Stimulated activated CD4-positive, alpha-beta T cell treated with anti-CD3 and anti-CD28 coated beads, Interleukin-12 subunit alpha, Interleukin-12 subunit beta, amount 100 ng/mL, for 4 hours (primary cell): ENCODE data around the gene EVI5L.

ENCODE experiments used
- DNase-seq: peaks from one replicate; pipeline ENCODE4 v3.0.0-alpha.2; 2020

The EVI5L gene

DNA sequence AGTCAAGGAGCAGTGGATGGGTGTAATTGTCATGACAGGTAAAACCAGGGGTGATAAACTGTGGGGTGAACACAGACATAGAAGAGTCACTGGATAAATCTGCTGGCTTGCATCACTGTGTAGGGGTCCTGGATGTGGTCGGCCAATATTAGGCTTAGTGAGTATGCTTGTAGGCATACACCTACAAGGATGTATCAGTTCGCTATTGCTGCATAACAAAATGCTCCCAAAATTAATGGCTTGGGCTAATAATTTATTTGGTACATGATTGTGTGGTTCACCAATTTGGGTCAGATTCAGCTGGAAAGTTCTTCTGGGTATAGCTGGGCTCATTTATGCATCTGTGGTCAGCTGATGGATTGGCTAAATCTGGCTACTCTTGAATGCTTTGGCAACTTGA, 11.2 kb upstream of the EVI5L start:
- DNase-seq = no peak

GRCh38 chr19:7819337-7819736, 10.7 kb upstream of the EVI5L start:
- DNase-seq = no peak

DNA sequence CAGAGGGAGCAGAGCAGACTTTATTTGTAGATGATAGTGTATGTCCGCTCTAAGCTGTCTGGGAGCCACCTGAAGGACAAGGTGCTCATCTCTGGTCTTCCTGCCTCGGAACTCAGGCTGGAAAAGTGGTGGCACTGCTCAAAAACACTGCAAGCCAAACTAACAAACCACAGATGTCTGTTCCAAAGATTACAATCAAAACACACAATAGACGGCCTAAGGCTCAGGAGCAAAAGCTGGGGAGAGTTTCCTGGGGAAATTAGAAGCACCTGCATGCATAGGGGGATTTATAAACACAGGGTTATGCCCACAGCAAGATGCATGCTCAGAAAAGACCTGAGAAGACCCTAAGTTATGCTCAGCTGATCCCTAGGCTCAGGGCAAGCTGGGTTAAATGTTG, 9.4 kb upstream of the EVI5L start:
- DNase-seq = no peak

DNA sequence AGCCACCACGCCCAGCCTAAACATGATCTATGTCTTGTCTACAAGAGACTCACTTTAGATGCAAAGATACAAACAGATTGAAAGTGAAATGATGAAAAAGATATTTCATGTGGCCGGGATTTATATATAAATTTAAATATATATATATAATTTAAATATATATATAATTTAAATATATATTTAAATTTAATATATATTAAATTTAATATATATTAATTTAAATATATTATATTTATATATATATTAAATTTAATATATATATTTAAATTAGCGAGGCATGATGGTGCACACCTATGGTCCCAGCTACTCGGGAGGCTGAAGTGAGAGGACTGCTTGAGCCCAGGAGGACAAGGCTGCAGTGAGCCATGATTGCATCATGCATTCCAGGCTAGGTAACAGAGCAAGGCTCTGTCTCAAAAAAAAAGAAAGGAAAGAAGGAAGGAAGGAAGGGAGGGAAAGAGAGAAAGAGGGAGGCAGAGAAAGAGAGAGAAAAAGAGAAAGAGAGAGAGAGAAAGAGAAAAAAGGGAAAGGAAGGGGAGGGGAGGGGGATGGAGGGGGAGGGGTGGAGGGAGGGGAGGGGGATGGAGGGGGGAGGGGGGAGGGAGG, 7.0 kb upstream of the EVI5L start:
- no peak for DNase-seq

DNA sequence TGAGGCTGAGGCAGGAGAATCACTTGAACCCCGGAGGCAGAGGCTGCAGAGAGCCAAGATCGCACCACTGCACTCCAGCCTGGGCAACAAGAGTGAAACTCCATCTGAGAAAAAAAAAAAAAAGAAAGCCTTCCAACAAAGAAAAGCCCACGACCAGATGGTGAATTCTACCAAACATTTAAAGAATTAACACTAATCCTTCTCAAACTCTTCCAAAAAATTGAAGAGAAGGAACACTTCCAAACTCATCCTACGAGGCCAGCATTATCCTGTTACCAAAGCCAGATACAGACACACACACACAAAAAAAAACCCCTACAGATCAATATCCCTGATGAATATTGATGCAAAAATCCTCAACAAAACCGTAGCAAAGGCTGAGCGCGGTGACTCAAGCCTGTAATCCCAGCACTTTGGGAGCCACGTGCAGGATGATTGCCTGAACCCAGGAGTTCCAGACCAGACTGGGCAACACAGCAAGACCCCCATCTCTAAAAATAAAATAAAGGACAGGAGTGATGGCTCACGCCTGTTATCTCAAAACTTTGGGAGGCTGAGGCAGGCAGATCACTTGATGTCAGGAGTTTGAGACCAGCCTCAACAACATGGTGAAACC, 6.2 kb upstream of the EVI5L start:
- DNase-seq = no peak

DNA sequence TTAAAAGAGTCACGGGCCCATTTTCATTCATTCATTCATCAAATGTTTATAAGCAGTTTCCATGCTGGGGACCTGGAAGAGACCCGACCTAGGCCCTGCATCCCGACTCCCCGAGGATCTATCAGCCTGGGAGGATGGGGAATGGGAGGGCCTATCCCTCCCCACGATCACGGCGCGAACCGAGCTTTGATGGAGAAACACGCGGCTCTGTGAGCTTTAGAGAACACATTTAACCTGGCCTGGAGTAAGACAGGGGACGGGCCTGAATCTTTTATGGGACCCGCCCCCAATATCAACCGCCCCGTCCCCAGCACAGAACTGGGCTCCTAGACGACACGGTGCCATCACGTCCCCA, 875 bp upstream of the EVI5L start:
- DNase-seq = no peak

DNA sequence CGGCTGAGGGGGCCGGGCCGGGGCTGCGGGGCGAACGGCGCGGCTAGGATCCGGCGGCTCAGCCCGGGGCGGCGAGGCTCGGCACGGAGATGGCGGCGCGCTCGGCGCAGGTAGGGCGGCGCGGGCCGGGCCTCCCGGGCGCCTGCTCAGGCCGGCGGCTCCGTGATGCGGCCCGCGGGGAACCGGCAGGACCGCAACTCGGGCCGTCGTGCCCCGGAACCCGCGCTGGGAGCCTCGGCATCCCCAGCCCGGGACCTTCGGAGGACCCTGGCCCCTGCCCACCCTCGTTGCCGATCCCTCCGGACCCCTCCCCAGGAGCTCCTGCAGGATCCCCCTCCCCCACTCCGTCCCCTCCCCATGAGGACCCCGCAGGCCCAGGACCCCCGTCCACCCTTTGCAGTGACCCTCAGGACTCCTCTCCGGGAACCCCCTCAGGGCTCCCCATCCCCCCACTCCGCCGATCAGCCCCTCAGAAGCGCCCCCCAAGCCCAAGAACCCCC, 304 bp downstream of the EVI5L start:
- no peak for DNase-seq

DNA sequence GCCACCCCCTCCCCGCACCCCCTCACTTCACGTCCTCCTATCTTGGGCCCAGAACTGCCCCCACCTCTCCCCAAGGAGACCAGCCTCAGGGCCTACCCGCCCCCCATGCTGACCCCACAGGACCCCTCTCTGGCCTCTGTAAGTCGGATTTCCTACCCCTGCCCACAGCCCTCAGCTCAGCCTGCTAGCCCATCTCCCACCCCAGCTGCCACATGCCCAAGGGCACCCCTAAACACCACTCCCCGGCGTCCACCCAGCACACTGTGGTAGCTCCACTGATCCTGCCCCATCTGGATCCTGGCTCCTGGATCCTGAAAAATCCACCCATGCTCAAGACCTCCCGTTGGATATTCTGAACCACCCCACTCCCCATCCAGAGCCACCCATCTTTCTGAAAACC, 805 bp downstream of the EVI5L start:
- DNase-seq = no peak

DNA sequence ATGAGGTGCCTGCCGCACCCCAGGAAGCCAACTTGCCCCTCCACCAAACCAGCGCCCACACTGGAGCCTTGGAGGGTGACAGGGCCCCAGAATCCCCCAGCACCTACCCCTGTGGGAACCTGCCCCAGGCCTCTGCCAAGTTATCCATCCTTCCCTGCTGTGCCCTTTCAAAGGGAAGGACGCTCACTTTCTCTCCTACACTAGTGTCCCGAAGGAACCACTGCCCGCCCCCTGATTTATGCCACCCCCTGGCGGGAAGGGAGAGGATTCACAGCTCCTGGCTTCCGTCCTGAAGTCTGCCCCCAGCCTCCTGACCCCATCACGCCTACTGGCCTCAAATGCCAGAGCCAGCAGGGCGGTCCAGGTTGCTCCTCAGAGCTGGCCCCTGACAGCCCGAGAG, 1.4 kb downstream of the EVI5L start:
- no peak for DNase-seq

DNA sequence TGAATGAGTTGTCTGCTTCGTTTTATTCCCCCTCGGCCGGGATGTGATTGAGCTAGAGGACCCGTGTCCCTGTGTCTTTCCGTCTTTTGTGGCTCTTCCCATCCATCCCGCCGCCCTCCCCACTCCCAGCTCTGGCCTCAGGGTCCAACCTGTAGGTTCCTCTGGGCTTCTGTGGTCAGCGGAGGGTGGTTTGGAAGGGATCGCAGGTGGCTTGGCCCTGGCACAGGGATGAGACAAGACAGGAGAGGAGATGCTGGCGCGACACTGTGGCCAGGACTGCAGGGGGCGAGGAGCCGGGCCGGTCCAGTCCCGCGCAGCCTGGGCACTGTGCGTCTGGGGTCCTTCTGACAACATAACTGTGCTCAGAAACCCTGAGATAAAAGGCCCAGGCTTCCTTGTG, 2.0 kb downstream of the EVI5L start:
- DNase-seq = no peak

- DNase-seq = no peak
Measured at GRCh38 chr19:7832781-7833180, 2.8 kb downstream of the EVI5L start.

GRCh38 chr19:7833225-7834099, 3.4 kb downstream of the EVI5L start:
- DNase-seq = no peak

- no peak for DNase-seq
Measured at GRCh38 chr19:7839476-7839875, 9.5 kb downstream of the EVI5L start.

DNA sequence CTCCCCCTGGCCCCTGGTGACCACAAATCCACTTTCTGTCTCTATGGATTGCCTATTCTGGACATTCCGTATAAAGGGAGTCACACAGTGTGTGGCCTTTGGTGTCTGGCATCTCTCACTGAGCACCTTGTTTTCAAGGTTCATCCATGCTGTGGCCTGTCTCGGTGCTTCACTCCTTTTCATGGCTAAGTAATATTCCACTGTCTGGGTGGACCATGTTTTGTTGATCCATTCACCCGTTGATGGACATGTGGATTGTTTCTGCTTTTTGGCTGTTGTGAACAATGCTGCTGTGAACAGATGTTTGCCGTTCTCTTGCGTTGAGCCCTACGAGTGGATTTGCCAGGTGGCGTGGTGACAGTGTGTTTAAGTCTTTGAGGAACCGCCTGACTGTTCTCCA, 10.6 kb downstream of the EVI5L start:
- DNase-seq = no peak

GRCh38 chr19:7841751-7842660, 12.0 kb downstream of the EVI5L start:
- no peak for DNase-seq

- no peak for DNase-seq
Measured at GRCh38 chr19:7842661-7843294, 12.8 kb downstream of the EVI5L start.

DNA sequence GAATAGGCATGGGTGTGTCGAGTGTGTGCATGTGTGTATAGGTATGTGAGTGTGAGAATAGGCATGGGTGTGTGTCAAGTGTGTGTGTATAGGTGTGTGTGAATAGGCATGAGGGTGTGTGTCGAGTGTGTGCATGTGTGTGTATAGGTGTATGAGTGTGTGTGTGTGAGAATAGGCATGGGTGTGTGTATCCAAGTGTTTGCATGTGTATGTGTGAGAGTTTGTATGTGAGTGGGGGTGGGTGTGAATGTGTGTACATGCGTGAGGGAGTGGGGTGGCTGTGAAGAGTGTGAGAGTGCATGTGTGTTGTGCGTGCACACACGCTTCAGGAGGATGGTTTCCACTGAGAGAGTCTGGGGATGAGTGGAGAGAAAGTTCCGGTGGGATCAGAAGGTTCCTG, 13.5 kb downstream of the EVI5L start:
- DNase-seq = no peak

DNA sequence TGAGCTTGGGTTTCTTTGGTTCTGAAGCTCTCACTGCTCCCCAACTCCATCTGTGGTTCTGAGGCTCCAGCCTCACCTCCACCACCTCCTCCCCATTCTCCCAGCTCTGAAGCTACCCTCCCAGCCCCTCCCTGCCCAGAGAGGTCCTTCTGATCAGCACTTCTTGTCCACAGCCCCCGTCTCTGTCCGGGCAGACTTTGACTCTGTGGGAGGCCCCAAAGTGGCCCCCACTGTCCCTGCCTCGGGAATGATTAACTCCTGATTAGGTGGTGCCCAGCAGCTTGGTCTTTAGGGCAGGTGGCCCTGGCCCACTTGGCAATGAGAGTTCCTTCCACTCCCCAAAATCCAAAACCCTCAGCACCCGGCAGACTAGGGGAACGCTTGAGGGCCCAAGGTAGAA, 14.4 kb downstream of the EVI5L start:
- DNase-seq = no peak

- DNase-seq = no peak
Measured at GRCh38 chr19:7844951-7845350, 14.9 kb downstream of the EVI5L start.

- DNase-seq = no peak
Measured at GRCh38 chr19:7845390-7846154, 15.6 kb downstream of the EVI5L start.

DNA sequence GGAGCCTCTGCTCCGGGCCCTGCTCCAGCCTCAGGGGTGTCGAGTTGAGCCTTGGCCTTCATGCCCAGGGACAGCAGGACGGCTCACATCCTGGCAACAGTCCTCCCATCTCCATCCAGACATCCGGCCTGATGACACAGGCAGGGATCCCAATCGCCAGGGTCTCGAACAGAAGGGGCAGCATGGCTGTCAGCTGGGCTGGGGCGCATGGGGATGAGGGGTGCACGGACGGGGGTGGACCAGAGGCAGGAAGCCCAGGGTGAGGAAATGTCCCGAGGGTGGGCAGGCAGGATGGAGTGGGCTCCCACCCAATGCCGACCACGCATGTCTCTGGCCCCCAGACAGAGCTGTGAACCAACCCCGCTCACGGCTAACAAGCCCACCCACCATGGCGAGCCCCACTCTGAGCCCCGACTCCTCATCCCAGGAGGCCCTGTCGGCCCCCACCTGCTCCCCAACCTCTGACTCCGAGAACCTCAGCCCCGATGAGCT, 16.2 kb downstream of the EVI5L start:
- DNase-seq = no peak

DNA sequence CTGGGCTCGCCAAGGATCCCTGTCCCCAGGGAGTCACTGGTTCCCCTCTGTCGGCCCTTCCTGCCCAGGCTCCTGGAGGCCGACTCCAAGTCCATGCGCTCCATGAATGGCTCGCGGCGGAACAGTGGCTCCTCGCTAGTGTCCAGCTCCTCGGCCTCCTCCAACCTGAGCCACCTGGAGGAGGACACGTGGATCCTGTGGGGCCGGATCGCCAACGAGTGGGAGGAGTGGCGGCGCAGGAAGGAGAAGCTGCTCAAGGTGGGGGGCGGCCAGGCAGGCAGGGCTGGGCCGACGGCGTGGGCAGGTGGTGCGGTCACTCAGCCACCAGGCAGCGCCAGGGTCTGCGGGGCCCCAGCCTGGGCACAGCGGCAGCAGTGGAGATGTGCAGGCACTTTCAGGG, 17.6 kb downstream of the EVI5L start:
- no peak for DNase-seq
